BJ (cell line): ENCODE results near the gene ADSS1. TPM values are rescaled to one million over a fixed set of nuclear protein-coding genes. Genes with fewer than 3 reads are reported as not detected.

ENCODE experiments used
- CTCF ChIA-PET: fragments of 350-600 bp; formaldehyde crosslinking; extraction: SDS; loops from one replicate; lab custom pipeline; 2021; ENCODE audit warnings: antibody characterized with exemption, inconsistent platforms; lab: Yijun Ruan, JAX
- POLR2A ChIA-PET: fragments of 300-600 bp; sonication (Branson Sonifier 250); formaldehyde crosslinking; extraction: SDS; loops from one replicate; lab custom pipeline; 2021; ENCODE audit warnings: antibody characterized with exemption; lab: Charles Lee
- DNase-seq: peaks from one replicate; pipeline ENCODE4 v3.0.0-alpha.2; 2011; ENCODE audit warnings: low read depth
- H3K27me3 ChIP-seq: 2 replicates; pipeline ENCODE4 v1.6.0; 2011; ENCODE audit warnings: low read length; ENCODE audit not compliant: control insufficient read depth, insufficient read depth
- H3K36me3 ChIP-seq: 2 replicates; pipeline ENCODE4 v1.5.1; 2011; ENCODE audit warnings: low read length; ENCODE audit not compliant: control insufficient read depth, insufficient read depth
- H3K4me3 ChIP-seq: 2 replicates; pipeline ENCODE4 v1.5.1; 2011; ENCODE audit warnings: low read depth, mild to moderate bottlenecking, control low read depth, low read length
- polyA minus RNA-seq: library from RNA; depleted of rRNA, polyadenylated mRNA; stranded (reverse); fragments of >200 nt; gene quantifications from 2 replicates; pipeline ENCODE4 v1.2.3, GENCODE V29; 2011; rRNA and poly(A)+ RNA removed
- polyA plus RNA-seq: library from polyadenylated mRNA; depleted of rRNA; stranded (reverse); fragments of >200 nt; gene quantifications from 2 replicates; pipeline ENCODE4 v1.2.3, GENCODE V29; 2011; rRNA removed
- TF ChIP-seq, protein P1 (sequence below): IDR thresholded peaks from 2 replicates; pipeline ENCODE4 v1.5.1; 2011; ENCODE audit warnings: low read depth, mild to moderate bottlenecking, control low read depth, inconsistent platforms, low read length, moderate library complexity; ENCODE audit not compliant: insufficient read depth

The ADSS1 gene
- polyA plus RNA-seq, result 2.9 and 4.5 TPM in 2 replicates
- 1.0 and 4.5 TPM in 2 replicates for polyA minus RNA-seq

DNA sequence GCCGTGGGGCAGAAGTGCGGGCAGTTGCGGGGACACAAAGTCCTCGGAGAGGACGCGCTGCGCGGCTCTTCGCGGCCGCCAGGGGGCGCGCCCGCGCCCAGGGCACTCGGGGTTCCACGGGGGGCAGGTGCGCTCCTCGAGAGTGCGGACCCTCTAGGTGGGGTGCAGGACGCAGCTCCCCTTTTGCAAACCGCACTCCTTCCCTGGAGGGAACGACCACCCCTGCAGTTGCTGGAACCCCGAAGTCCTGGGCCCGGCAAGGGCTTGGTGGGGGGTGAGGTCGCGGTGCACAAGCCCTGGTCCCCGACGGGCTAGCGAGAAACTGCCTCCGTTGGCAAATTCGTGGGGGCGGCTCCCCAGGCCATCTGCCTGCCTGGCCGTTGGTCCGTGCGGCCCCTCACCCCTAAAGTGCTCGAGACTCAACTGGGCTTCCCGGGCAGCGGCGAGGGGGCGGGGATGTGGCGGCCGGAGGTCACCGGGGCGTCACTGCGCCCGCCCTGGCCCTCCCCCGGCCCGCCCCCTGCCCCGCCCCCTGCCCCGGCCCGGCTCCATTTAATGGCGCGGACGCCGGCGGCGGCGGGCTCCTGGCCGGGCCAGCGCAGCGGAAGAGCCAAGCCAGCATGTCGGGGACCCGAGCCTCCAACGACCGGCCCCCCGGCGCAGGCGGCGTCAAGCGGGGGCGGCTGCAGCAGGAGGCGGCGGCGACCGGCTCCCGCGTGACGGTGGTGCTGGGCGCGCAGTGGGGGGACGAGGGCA is at the start of gene ADSS1:
Gene ADSS1, plus strand, starts transcription at position 579 of the 756 bp plus-strand sequence. Its CDS starts 42 bp downstream, at position 621.
- POLR2A ChIA-PET, result no interaction called here
- CTCF ChIA-PET, result interaction anchor here (0.6 to 6.7 kb wide), 14 partner anchors 8 to 93 kb away, joined by 3 to 49 read pairs (median 4); partner anchors contain the start of gene SIVA1
- Histone ChIP-seq H3K27me3 (no peaks in the 10 kb centered on the region), H3K4me3 (peak within 1 kb of the TSS; percentile 36), H3K36me3 (peaks cover 11% of the 10 kb centered on the region)
- DNase-seq, result no peak
- TF ChIP-seq, protein P1, sequence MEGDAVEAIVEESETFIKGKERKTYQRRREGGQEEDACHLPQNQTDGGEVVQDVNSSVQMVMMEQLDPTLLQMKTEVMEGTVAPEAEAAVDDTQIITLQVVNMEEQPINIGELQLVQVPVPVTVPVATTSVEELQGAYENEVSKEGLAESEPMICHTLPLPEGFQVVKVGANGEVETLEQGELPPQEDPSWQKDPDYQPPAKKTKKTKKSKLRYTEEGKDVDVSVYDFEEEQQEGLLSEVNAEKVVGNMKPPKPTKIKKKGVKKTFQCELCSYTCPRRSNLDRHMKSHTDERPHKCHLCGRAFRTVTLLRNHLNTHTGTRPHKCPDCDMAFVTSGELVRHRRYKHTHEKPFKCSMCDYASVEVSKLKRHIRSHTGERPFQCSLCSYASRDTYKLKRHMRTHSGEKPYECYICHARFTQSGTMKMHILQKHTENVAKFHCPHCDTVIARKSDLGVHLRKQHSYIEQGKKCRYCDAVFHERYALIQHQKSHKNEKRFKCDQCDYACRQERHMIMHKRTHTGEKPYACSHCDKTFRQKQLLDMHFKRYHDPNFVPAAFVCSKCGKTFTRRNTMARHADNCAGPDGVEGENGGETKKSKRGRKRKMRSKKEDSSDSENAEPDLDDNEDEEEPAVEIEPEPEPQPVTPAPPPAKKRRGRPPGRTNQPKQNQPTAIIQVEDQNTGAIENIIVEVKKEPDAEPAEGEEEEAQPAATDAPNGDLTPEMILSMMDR, result peak; percentile 59

DNA sequence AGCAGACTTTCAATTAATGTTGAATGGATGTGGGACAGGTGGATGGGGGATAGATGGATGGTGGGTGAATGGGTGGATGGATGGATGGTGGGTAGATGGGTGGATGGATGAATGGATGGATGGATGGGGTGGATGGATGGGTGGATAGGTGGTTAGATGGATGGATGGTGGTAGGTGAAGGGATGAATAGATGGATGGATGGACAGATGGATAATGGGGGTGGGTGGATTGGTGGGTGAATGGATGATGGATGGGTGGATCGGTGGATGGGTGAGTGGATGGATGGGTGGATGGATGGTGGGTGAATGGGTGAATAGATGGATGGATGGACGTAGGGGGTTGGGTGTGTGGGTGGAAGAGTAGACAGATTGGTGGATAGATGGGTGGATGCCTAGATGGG is 48.6 kb upstream of the ADSS1 start:
- DNase-seq, result no peak
- ChIA-PET CTCF (interaction anchor here (1.0 to 1.2 kb wide), 2 partner anchors 10 to 50 kb away, joined by 3 to 5 read pairs; no protein-coding TSS in a partner anchor), POLR2A (no interaction called here)
- no peaks in the 10 kb centered on the region; the same call in 1 of the 2 replicates for H3K36me3 ChIP-seq
- H3K4me3 ChIP-seq, result no peak overlapping the region
- TF ChIP-seq, protein P1, result no peak
- H3K27me3 ChIP-seq, result no peaks in the 10 kb centered on the region

DNA sequence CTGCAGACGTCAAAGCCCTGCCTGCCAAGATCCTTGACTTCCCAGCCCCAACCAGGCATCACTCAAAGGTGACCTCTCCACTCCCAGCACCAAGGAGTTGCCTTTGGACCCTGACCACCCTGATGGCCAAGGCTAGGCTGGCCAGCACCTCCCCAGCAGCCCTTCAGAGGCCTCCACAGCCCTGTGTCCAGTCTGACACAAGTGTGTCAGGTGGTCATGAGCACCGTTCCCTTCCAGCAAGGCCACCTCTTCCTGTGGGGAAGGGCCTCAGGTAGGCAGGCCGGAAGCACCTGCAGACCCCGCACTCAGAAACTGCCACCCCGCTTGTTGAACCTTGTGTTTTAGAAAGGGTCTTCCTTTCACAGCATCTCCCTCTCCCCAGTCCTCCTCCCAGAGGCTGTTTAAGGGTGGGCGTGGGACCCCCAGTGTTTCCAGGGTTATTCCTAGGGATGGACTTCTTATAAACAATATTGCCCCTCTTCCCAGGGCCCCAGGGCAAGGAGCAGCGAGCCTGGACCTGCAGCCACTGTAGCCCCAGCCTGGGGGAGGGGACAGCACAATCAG is 47.8 kb upstream of the ADSS1 start:
- CTCF ChIA-PET, result interaction anchor here (0.6 kb wide), 1 partner anchor 57 kb away, joined by 3 read pairs; no protein-coding TSS in a partner anchor
- H3K27me3 ChIP-seq, result no peaks in the 10 kb centered on the region
- H3K4me3 ChIP-seq, result no peak overlapping the region
- POLR2A ChIA-PET, result no interaction called here
- no peak for DNase-seq
- TF ChIP-seq, protein P1, result no peak
- no peaks in the 10 kb centered on the region; the same call in 1 of the 2 replicates for H3K36me3 ChIP-seq

DNA sequence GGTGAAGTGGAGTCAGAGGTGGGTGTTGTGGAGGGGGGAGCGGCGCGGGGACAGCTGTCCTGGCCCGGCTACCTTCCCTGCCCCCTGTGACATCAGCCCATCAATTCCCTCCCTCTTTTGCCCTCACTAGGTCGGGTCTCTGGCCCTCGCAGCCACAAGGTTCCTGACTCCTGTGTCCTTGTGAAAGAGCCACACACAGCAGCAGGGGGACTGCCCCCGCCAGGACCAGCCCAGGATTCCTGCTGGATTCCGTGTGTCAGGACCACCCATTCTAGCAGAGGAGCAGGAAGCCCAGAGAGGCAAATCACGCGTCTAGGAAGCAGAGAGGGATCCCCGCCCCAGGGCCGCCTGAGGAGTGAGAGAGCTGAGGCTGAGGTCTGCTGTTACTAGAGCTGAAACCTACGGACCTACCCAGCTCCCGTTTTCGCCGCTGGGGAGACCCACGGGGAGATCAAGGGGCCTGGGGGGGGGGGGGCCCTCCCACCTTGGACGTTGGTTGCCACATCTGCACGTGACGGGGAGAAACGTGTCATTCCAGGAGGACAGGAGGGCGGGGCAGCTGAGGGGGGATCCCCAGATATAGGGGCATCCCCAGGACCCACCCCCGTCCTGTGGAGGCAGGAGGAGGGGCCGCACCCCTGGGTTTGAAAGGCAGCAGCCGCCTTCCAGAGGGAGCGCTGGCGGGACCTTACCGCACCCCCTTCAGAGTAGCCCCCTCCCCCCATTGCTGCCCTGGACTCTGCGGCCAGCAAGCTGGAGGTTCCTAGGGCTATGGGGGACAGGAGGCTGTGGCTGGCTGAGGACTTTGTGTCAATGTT is 47.1 kb upstream of the ADSS1 start:
- POLR2A ChIA-PET, result interaction anchor here (0.7 kb wide), 1 partner anchor 20 kb away, joined by 5 read pairs; no protein-coding TSS in a partner anchor
- CTCF ChIA-PET, result interaction anchor here (0.6 to 1.7 kb wide), 6 partner anchors 26 to 57 kb away, joined by 3 to 4 read pairs (median 3); no protein-coding TSS in a partner anchor
- TF ChIP-seq, protein P1, result no peak
- Histone ChIP-seq H3K36me3 (no peaks in the 10 kb centered on the region; the same call in 1 of the 2 replicates), H3K4me3 (peak overlapping the region; percentile 49), H3K27me3 (no peaks in the 10 kb centered on the region)
- no peak for DNase-seq
